Measurements from ENCODE around the gene CASS4. TPM values are rescaled to one million over a fixed set of nuclear protein-coding genes. Genes with fewer than 3 reads are reported as not detected.

Gene CASS4
- total RNA-seq, 1 donor = under 0.01 TPM

GRCh38 chr20:56468316-56469076 lies 56.4 kb downstream of the CASS4 start, which contains the start of gene RTF2:
RTF2 (plus strand) TSS chr20:56468627; CDS start chr20:56468698, 71 bp downstream.
- Histone ChIP-seq H3K79me2 (ENCODE audit: insufficient read depth, low read length) (peaks cover 45% of the 10 kb centered on the region), H3K4me3 (ENCODE audit: insufficient read depth, low read length) (peak within 1 kb of the TSS; percentile 97), H3K4me1 (ENCODE audit: insufficient read depth, low read length) (peaks cover 17% of the 10 kb centered on the region), H3K4me2 (ENCODE audit: insufficient read depth, low read length) (peak within 1 kb of the TSS; percentile 91), H3K27me3 (ENCODE audit: insufficient read depth, low read length) (no peaks in the 10 kb centered on the region), H3K27ac (ENCODE audit: low read depth, low read length) (peak within 1 kb of the TSS; percentile 98), H4K20me1 (ENCODE audit: insufficient read depth, low read length) (no peaks in the 10 kb centered on the region), H2AFZ (ENCODE audit: low read length) (peak within 1 kb of the TSS; percentile 98), H3K9me3 (ENCODE audit: low read depth, low read length) (no peaks in the 10 kb centered on the region), H3K36me3 (ENCODE audit: insufficient read depth, low read length) (peaks cover 7% of the 10 kb centered on the region)
- TF ChIP-seq, protein P1, sequence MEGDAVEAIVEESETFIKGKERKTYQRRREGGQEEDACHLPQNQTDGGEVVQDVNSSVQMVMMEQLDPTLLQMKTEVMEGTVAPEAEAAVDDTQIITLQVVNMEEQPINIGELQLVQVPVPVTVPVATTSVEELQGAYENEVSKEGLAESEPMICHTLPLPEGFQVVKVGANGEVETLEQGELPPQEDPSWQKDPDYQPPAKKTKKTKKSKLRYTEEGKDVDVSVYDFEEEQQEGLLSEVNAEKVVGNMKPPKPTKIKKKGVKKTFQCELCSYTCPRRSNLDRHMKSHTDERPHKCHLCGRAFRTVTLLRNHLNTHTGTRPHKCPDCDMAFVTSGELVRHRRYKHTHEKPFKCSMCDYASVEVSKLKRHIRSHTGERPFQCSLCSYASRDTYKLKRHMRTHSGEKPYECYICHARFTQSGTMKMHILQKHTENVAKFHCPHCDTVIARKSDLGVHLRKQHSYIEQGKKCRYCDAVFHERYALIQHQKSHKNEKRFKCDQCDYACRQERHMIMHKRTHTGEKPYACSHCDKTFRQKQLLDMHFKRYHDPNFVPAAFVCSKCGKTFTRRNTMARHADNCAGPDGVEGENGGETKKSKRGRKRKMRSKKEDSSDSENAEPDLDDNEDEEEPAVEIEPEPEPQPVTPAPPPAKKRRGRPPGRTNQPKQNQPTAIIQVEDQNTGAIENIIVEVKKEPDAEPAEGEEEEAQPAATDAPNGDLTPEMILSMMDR (IDR thresholded peaks at IDR 0.05; ENCODE audit: extremely low read depth, low read depth, low read length) = no peak
- DNase-seq (ENCODE audit: insufficient read length, low spot score, missing footprints) = peak; percentile 96

- Histone ChIP-seq H4K20me1 (ENCODE audit: insufficient read depth, low read length) (no peaks in the 10 kb centered on the region), H3K27me3 (ENCODE audit: insufficient read depth, low read length) (no peaks in the 10 kb centered on the region), H3K4me3 (ENCODE audit: insufficient read depth, low read length) (peak overlapping the region; percentile 97), H3K79me2 (ENCODE audit: insufficient read depth, low read length) (peaks cover 45% of the 10 kb centered on the region), H3K36me3 (ENCODE audit: insufficient read depth, low read length) (peaks cover 12% of the 10 kb centered on the region), H3K27ac (ENCODE audit: low read depth, low read length) (peak overlapping the region; percentile 97), H3K4me1 (ENCODE audit: insufficient read depth, low read length) (peaks cover 17% of the 10 kb centered on the region), H2AFZ (ENCODE audit: low read length) (no peak overlapping the region), H3K9me3 (ENCODE audit: low read depth, low read length) (no peaks in the 10 kb centered on the region), H3K4me2 (ENCODE audit: insufficient read depth, low read length) (peak overlapping the region; percentile 91)
- TF ChIP-seq, protein P1 (IDR thresholded peaks at IDR 0.05; ENCODE audit: extremely low read depth, low read depth, low read length) = no peak
- DNase-seq (ENCODE audit: insufficient read length, low spot score, missing footprints) = no peak
Measured at GRCh38 chr20:56469077-56469449, 57.0 kb downstream of the CASS4 start.

GRCh38 chr20:56483970-56484369 lies 71.9 kb downstream of the CASS4 start:
- Histone ChIP-seq H2AFZ (ENCODE audit: low read length) (no peak overlapping the region), H3K9me3 (ENCODE audit: low read depth, low read length) (no peaks in the 10 kb centered on the region), H3K79me2 (ENCODE audit: insufficient read depth, low read length) (peaks cover 26% of the 10 kb centered on the region), H3K36me3 (ENCODE audit: insufficient read depth, low read length) (peaks cover 59% of the 10 kb centered on the region), H3K27me3 (ENCODE audit: insufficient read depth, low read length) (no peaks in the 10 kb centered on the region), H4K20me1 (ENCODE audit: insufficient read depth, low read length) (peaks cover 3% of the 10 kb centered on the region), H3K4me1 (ENCODE audit: insufficient read depth, low read length) (no peaks in the 10 kb centered on the region), H3K27ac (ENCODE audit: low read depth, low read length) (no peak overlapping the region), H3K4me2 (ENCODE audit: insufficient read depth, low read length) (no peak overlapping the region), H3K4me3 (ENCODE audit: insufficient read depth, low read length) (no peak overlapping the region)
- TF ChIP-seq, protein P1 (IDR thresholded peaks at IDR 0.05; ENCODE audit: extremely low read depth, low read depth, low read length) = no peak
- no peak for DNase-seq (ENCODE audit: insufficient read length, low spot score, missing footprints)

DNA sequence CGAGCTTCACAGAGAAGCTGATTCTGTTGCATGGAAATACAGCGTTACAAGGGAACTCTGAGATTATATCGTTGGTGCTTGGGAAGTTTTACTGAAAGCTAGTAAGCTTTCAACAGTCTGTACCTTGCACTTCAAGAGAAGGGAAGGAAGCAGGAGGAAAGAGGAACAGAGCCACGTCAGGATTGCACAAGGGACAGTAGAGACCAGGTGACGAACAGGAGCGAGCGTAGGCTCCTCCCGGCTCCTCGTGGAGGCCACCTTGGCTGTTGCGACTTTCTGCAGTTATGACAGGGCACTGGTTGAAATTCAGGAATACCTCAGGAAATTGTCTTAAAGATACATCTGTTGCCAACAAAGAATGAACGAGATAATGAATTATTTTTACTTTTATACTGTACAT lies 75.2 kb downstream of the CASS4 start:
- TF ChIP-seq, protein P1 (IDR thresholded peaks at IDR 0.05; ENCODE audit: extremely low read depth, low read depth, low read length) = no peak

More for the DNA sequence above, 75.2 kb downstream of the CASS4 start:
- no peak overlapping the region for H3K27ac ChIP-seq (ENCODE audit: low read depth, low read length)
- H3K27me3 ChIP-seq (ENCODE audit: insufficient read depth, low read length) = no peaks in the 10 kb centered on the region
- no peak for DNase-seq (ENCODE audit: insufficient read length, low spot score, missing footprints)
- no peak overlapping the region for H3K4me2 ChIP-seq (ENCODE audit: insufficient read depth, low read length)
- peaks cover 49% of the 10 kb centered on the region for H3K36me3 ChIP-seq (ENCODE audit: insufficient read depth, low read length)
- H3K4me3 ChIP-seq (ENCODE audit: insufficient read depth, low read length) = no peak overlapping the region
- peaks cover 31% of the 10 kb centered on the region for H3K79me2 ChIP-seq (ENCODE audit: insufficient read depth, low read length)
- H3K4me1 ChIP-seq (ENCODE audit: insufficient read depth, low read length) = no peaks in the 10 kb centered on the region
- no peak overlapping the region for H2AFZ ChIP-seq (ENCODE audit: low read length)
- no peaks in the 10 kb centered on the region for H3K9me3 ChIP-seq (ENCODE audit: low read depth, low read length)
- no peaks in the 10 kb centered on the region for H4K20me1 ChIP-seq (ENCODE audit: insufficient read depth, low read length)
